ENCODE results near the gene ENPP6.
A peak's percentile ranks its signal among the peaks of the same experiment; 100 is the strongest.

The ENPP6 gene

GRCh38 chr4:184188443-184189400 lies 29.0 kb downstream of the ENPP6 start:
- DNase-seq, result no peak

GRCh38 chr4:184177271-184177670 lies 40.4 kb downstream of the ENPP6 start:
- DNase-seq, result no peak

- no peak for DNase-seq
These were observed 42.8 kb downstream of the ENPP6 start for GRCh38 chr4:184174571-184175488.

- peak; percentile 30 for DNase-seq
These were observed 46.7 kb downstream of the ENPP6 start for GRCh38 chr4:184171011-184171410.

GRCh38 chr4:184169225-184169867 lies 48.3 kb downstream of the ENPP6 start:
- no peak for DNase-seq

GRCh38 chr4:184168406-184169019 lies 49.2 kb downstream of the ENPP6 start:
- no peak for DNase-seq

GRCh38 chr4:184167576-184167975 lies 50.1 kb downstream of the ENPP6 start:
- no peak for DNase-seq

GRCh38 chr4:184166736-184167135 lies 50.9 kb downstream of the ENPP6 start:
- no peak for DNase-seq

GRCh38 chr4:184165291-184165690 lies 52.4 kb downstream of the ENPP6 start:
- no peak for DNase-seq

GRCh38 chr4:184163813-184164212 lies 53.9 kb downstream of the ENPP6 start:
- peak; percentile 18 for DNase-seq

GRCh38 chr4:184162596-184162995 lies 55.1 kb downstream of the ENPP6 start:
- DNase-seq, result no peak

- no peak for DNase-seq
These were observed 60.4 kb downstream of the ENPP6 start for GRCh38 chr4:184157322-184157721.

- no peak for DNase-seq
These were observed 61.3 kb downstream of the ENPP6 start for GRCh38 chr4:184156163-184156920.

- no peak for DNase-seq
These were observed 63.5 kb downstream of the ENPP6 start for GRCh38 chr4:184154199-184154598.

GRCh38 chr4:184153781-184154180 lies 63.9 kb downstream of the ENPP6 start:
- DNase-seq, result no peak

GRCh38 chr4:184151988-184152485 lies 65.6 kb downstream of the ENPP6 start:
- no peak for DNase-seq

GRCh38 chr4:184150102-184150839 lies 67.4 kb downstream of the ENPP6 start:
- DNase-seq, result no peak

GRCh38 chr4:184148738-184149637 lies 68.7 kb downstream of the ENPP6 start:
- no peak for DNase-seq

GRCh38 chr4:184147858-184148737 lies 69.6 kb downstream of the ENPP6 start:
- no peak for DNase-seq
